ENCODE measurements around the gene EYA2. TPM values are rescaled to one million over a fixed set of nuclear protein-coding genes. Genes with fewer than 3 reads are reported as not detected.

Gene EYA2
- total and polyA plus RNA-seq, 7 donors, result 1.2 to 11.8 (median 3.3) TPM

DNA sequence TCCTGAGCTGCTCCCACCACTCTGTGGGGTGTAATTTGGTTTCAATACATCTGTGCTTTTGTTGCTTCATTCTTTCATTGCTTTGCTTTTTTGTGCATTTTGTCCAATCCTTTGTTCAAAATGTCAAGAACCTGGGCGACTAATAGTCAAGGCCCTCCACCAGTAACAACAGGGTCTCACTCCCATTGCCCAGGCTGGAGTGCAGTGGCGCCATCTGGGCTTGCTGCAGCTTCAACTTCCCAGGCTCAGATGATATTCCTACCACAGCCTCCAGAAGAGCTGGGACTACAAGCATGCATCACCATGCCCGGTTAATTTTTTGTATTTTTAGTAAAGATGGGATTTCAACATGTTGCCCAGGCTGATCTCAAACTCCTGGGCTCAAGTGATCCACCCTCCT is 169.2 kb downstream of the EYA2 start:
- Histone ChIP-seq H3K9me3 (peaks cover 8 to 19% (median 13%) of the 10 kb centered on the region in 4 donors), H3K36me3 (no peaks in the 10 kb centered on the region), H3K27me3 (no peaks in the 10 kb centered on the region), H3K4me1 (no peaks in the 10 kb centered on the region), H3K27ac (no peak overlapping the region), H3K4me3 (no peak overlapping the region)
- intact Hi-C loops (cut with DNase I), result no loop called here
- TF ChIP-seq EP300 (IDR thresholded peaks at IDR 0.05), result no peak
- TF ChIP-seq, protein P1, sequence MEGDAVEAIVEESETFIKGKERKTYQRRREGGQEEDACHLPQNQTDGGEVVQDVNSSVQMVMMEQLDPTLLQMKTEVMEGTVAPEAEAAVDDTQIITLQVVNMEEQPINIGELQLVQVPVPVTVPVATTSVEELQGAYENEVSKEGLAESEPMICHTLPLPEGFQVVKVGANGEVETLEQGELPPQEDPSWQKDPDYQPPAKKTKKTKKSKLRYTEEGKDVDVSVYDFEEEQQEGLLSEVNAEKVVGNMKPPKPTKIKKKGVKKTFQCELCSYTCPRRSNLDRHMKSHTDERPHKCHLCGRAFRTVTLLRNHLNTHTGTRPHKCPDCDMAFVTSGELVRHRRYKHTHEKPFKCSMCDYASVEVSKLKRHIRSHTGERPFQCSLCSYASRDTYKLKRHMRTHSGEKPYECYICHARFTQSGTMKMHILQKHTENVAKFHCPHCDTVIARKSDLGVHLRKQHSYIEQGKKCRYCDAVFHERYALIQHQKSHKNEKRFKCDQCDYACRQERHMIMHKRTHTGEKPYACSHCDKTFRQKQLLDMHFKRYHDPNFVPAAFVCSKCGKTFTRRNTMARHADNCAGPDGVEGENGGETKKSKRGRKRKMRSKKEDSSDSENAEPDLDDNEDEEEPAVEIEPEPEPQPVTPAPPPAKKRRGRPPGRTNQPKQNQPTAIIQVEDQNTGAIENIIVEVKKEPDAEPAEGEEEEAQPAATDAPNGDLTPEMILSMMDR (IDR thresholded peaks at IDR 0.05), result no peak
- TF ChIP-seq POLR2A (IDR thresholded peaks at IDR 0.05), result no peak
- TF ChIP-seq POLR2AphosphoS5 (IDR thresholded peaks at IDR 0.05), result no peak
- no peak for DNase-seq
- 62 to 79% methylated on average over 3 of the region's 3 CpGs for WGBS, 2 donors

GRCh38 chr20:47066484-47067270 is 172.0 kb downstream of the EYA2 start:
- TF ChIP-seq, protein P1 (IDR thresholded peaks at IDR 0.05), result no peak
- TF ChIP-seq POLR2A (IDR thresholded peaks at IDR 0.05), result no peak
- no peak for TF ChIP-seq POLR2AphosphoS5 (IDR thresholded peaks at IDR 0.05)
- TF ChIP-seq EP300 (IDR thresholded peaks at IDR 0.05), result no peak
- no peaks in the 10 kb centered on the region for H3K27me3 ChIP-seq
- 62 to 81% methylated on average over 4 of the region's 4 CpGs for WGBS, 2 donors
- intact Hi-C loops (cut with DNase I), result no loop called here
- H3K4me1 ChIP-seq, result no peaks in the 10 kb centered on the region
- H3K36me3 ChIP-seq, result no peaks in the 10 kb centered on the region
- no peak for DNase-seq
- peaks cover 8 to 19% (median 13%) of the 10 kb centered on the region in 4 donors for H3K9me3 ChIP-seq
- no peak overlapping the region for H3K4me3 ChIP-seq
- no peak overlapping the region for H3K27ac ChIP-seq

DNA sequence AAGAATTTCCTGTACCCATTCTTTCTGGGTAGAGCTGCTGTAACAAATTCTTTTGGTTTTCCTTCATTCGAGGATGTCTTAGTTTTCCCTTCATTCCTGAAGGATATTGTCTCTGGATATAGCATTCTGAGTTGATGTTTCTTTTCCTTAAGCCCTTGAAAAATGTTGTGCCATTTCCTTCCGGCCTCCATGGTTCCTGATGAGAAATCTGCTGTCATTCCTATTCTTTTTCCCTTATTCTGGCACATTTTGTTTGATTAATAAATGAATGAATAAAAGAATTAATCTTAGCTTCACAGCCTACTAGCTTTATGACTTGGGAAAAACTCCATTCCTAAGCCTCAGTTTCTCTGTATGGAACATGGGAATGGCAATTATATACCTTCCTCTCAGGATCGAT is 173.1 kb downstream of the EYA2 start:
- intact Hi-C loops (cut with DNase I), result no loop called here
- no peak for TF ChIP-seq EP300 (IDR thresholded peaks at IDR 0.05)
- no peak for TF ChIP-seq POLR2A (IDR thresholded peaks at IDR 0.05)
- no peak for TF ChIP-seq POLR2AphosphoS5 (IDR thresholded peaks at IDR 0.05)
- TF ChIP-seq, protein P1 (IDR thresholded peaks at IDR 0.05), result no peak

DNA sequence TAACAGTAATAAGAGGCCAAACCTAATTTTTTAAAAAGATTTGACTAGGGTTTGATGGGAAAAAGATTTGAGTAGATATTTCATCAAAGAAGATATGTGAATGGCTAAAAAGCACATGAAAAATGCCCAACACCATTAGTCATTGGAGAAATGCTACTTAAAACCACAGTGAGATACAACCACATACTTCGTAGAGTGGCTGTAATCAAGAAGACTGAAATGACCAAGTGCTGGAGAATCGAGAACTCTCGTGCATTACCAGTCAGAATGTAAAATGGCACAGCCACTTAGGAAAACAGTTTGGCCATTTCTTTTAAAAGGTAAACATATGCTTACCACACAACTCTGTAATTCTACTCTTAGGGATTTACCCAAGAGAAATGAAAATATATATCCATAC is 175.5 kb downstream of the EYA2 start:
- Histone ChIP-seq H3K36me3 (no peaks in the 10 kb centered on the region), H3K4me1 (no peaks in the 10 kb centered on the region), H3K4me3 (no peak overlapping the region), H3K9me3 (peaks cover 8 to 19% (median 13%) of the 10 kb centered on the region in 4 donors), H3K27ac (no peak overlapping the region), H3K27me3 (no peaks in the 10 kb centered on the region)
- WGBS, 2 donors, result 93 to 96% methylated on average over 3 of the region's 3 CpGs
- no peak for DNase-seq
- intact Hi-C loops (cut with DNase I), result no loop called here
- TF ChIP-seq, protein P1 (IDR thresholded peaks at IDR 0.05), result no peak
- TF ChIP-seq EP300 (IDR thresholded peaks at IDR 0.05) (no peak), POLR2A (IDR thresholded peaks at IDR 0.05) (no peak), POLR2AphosphoS5 (IDR thresholded peaks at IDR 0.05) (no peak)

More for the DNA sequence above, 173.1 kb downstream of the EYA2 start:
- H3K36me3 ChIP-seq, result no peaks in the 10 kb centered on the region
- peaks cover 8 to 19% (median 13%) of the 10 kb centered on the region in 4 donors for H3K9me3 ChIP-seq
- no peaks in the 10 kb centered on the region for H3K4me1 ChIP-seq
- DNase-seq, result no peak
- no peak overlapping the region for H3K4me3 ChIP-seq
- no peaks in the 10 kb centered on the region for H3K27me3 ChIP-seq
- no peak overlapping the region for H3K27ac ChIP-seq
- WGBS, 2 donors, result 91 to 92% methylated on average over 3 of the region's 3 CpGs

Measured in sigmoid colon (tissue), 7 donors.